GM12878 (cell line): Measurements from ENCODE around the gene AP1M1. TPM values are rescaled to one million over a fixed set of nuclear protein-coding genes. Genes with fewer than 3 reads are reported as not detected.

Experiments
- ASH2L ChIP-seq: fragments of 300-600, 200-600 bp; sonication (generic); IDR thresholded peaks from 2 replicates; pipeline ENCODE4 v1.6.1; 2017; ENCODE audit warnings: low read depth, mild to moderate bottlenecking, borderline replicate concordance
- CHD2 ChIP-seq: IDR thresholded peaks from 2 replicates; pipeline ENCODE4 v1.6.1; 2011; ENCODE audit warnings: low read depth, low read length, improper control_type of control experiment, borderline replicate concordance
- E4F1 ChIP-seq: fragments of 450-650 bp; IDR thresholded peaks from 2 replicates; pipeline ENCODE4 v1.6.1; 2018; ENCODE audit warnings: borderline replicate concordance, mild to moderate bottlenecking; ENCODE audit not compliant: partially characterized antibody
- EGR1 ChIP-seq, 2 experiments: IDR thresholded peaks; 1 replicate in 1 of 2; 2 replicates in 1 of 2; pipeline ENCODE4 v1.6.1; 2011 to 2012; ENCODE audit warnings: low read depth in 2 of 2, low read length in 2 of 2, borderline replicate concordance in 1 of 2, mild to moderate bottlenecking in 1 of 2, moderate library complexity in 1 of 2
- EZH2 ChIP-seq: IDR thresholded peaks from 2 replicates; pipeline ENCODE4 v1.6.1; 2012; ENCODE audit warnings: low read depth, mild to moderate bottlenecking, control low read depth, inconsistent platforms, low read length, borderline replicate concordance; ENCODE audit not compliant: control insufficient read depth
- IRF5 ChIP-seq: fragments of 450-650 bp; IDR thresholded peaks from 2 replicates; pipeline ENCODE4 v1.6.1; 2017; ENCODE audit warnings: borderline replicate concordance
- POU2F2 ChIP-seq: IDR thresholded peaks from 3 replicates; pipeline ENCODE4 v1.6.1; 2011; ENCODE audit warnings: low read depth, mild to moderate bottlenecking, low read length, borderline replicate concordance
- RBBP5 ChIP-seq: fragments of 200-600 bp; sonication (generic); conservative IDR thresholded peaks from 2 replicates; pipeline ENCODE4 v1.6.1; 2016
- SREBF1 ChIP-seq: IDR thresholded peaks from 2 replicates; pipeline ENCODE4 v1.6.1; 2012; ENCODE audit warnings: mild to moderate bottlenecking, low read length
- SRF ChIP-seq, 2 experiments: IDR thresholded peaks; 2 replicates each; pipeline ENCODE4 v1.6.1; 2011; ENCODE audit warnings: low read depth in 2 of 2, low read length in 2 of 2, mild to moderate bottlenecking in 1 of 2, moderate library complexity in 1 of 2
- SUPT20H ChIP-seq: IDR thresholded peaks from 2 replicates; pipeline ENCODE4 v1.6.1; 2011; ENCODE audit warnings: low read depth, mild to moderate bottlenecking, low read length, moderate library complexity, borderline replicate concordance; ENCODE audit not compliant: control insufficient read depth
- TCF3 ChIP-seq: IDR thresholded peaks from 2 replicates; pipeline ENCODE4 v1.6.1; 2012; ENCODE audit warnings: low read depth, mild to moderate bottlenecking, low read length, borderline replicate concordance; ENCODE audit not compliant: insufficient read depth
- USF2 ChIP-seq: IDR thresholded peaks from 2 replicates; pipeline ENCODE4 v1.6.1; 2011; ENCODE audit warnings: low read depth, low read length, improper control_type of control experiment, borderline replicate concordance
- ZNF592 ChIP-seq: fragments of 450-650 bp; IDR thresholded peaks from 2 replicates; pipeline ENCODE4 v1.6.1; 2017; ENCODE audit warnings: mild to moderate bottlenecking, moderate library complexity
- ZNF687 ChIP-seq: fragments of 450-650 bp; IDR thresholded peaks from 2 replicates; pipeline ENCODE4 v1.6.1; 2017; ENCODE audit warnings: mild to moderate bottlenecking, moderate library complexity
- polyA plus RNA-seq, 11 experiments: library from polyadenylated mRNA; depleted of rRNA in 4 of 11; unstranded in 6 of 11; stranded (reverse) in 5 of 11; fragments of >200 nt; fragmentation: Nextera tagmentation in 4 of 11; fragmentation: Illumina TruSeq in 1 of 11; extraction: Ambion mirVana in 4 of 11; extraction: Trizol in 1 of 11; gene quantifications; 1 replicate in 1 of 11; 2 replicates in 10 of 11; pipeline versions ENCODE4 v1.2.1 to v1.2.3, GENCODE V29; 2011 to 2016; ENCODE audit warnings: inconsistent platforms in 2 of 11, missing spikeins in 2 of 11, low read depth in 1 of 11
- total RNA-seq, 4 experiments: library from RNA; depleted of rRNA in 3 of 4; stranded (reverse); fragments of >200 nt in 3 of 4; fragmentation: Illumina TruSeq in 1 of 4; extraction: Trizol in 1 of 4; gene quantifications; 2 replicates each; pipeline versions ENCODE4 v1.2.1 to v1.2.3, GENCODE V29; 2013 to 2021

The AP1M1 gene
- total and polyA plus RNA-seq, 10 of the 15 experiments (the other 5 are each of a cell fraction or from before 2014, with no cell fraction given) = 1.0 to 116 (median 44.7) TPM

GRCh38 chr19:16252459-16253205, 54.9 kb downstream of the AP1M1 start (continued):
- no peak for TF ChIP-seq ZNF592
- TF ChIP-seq SREBF1 = no peak
- no peak for TF ChIP-seq RBBP5
- no peak for TF ChIP-seq EZH2
- TF ChIP-seq EGR1 (IDR thresholded peaks at IDR 0.05; ENCODE audit: borderline replicate concordance in 1 of 2, low read depth in 2 of 2, low read length in 2 of 2) = no peak
- no peak for TF ChIP-seq E4F1
- no peak for TF ChIP-seq USF2
- TF ChIP-seq IRF5 = no peak
- peak; percentile 50; the same call in 1 of the 2 replicates for TF ChIP-seq ZNF687
- TF ChIP-seq SUPT20H = no peak
- TF ChIP-seq POU2F2 = no peak
- TF ChIP-seq SRF (IDR thresholded peaks at IDR 0.05; ENCODE audit: low read depth in 2 of 2, low read length in 2 of 2) = no peak
- TF ChIP-seq CHD2 = no peak
- peak; percentile 77; the same call in 1 of the 2 replicates for TF ChIP-seq TCF3
- TF ChIP-seq ASH2L = no peak
